Activated CD8-positive, alpha-beta T cell treated with anti-CD3 and anti-CD28 coated beads for 36 hours (primary cell): Measurements from ENCODE around the gene TBX4. TPM values are rescaled to one million over a fixed set of nuclear protein-coding genes. Genes with fewer than 3 reads are reported as not detected.

Source experiments
- ATAC-seq: fragments of 200-7000 bp; cut with Tn5 transposase; one replicate; pipeline ENCODE4 v1.10.0; 2021; ENCODE audit warnings: mild to moderate bottlenecking, moderate library complexity
- CTCF ChIA-PET: fragments of 350-600 bp; sonication (Branson Sonifier 250); formaldehyde crosslinking; loops from one replicate; lab custom pipeline; 2021; ENCODE audit warnings: antibody characterized with exemption; lab: Charles Lee
- POLR2A ChIA-PET: fragments of 350-600 bp; sonication (Branson Sonifier 250); formaldehyde crosslinking; loops from one replicate; lab custom pipeline; 2021; ENCODE audit warnings: antibody characterized with exemption; lab: Charles Lee
- DNase-seq: peaks from one replicate; pipeline ENCODE4 v3.0.0-alpha.2; 2020
- H3K27ac Mint-ChIP-seq: one replicate; pipeline ENCODE4 v1.8.0; 2021; ENCODE audit warnings: mild to moderate bottlenecking, mixed read lengths
- H3K27me3 Mint-ChIP-seq: one replicate; pipeline ENCODE4 v1.8.0; 2021; ENCODE audit warnings: mixed read lengths
- H3K36me3 Mint-ChIP-seq: one replicate; pipeline ENCODE4 v1.8.0; 2021; ENCODE audit warnings: low read depth, mixed read lengths
- H3K4me1 Mint-ChIP-seq: one replicate; pipeline ENCODE4 v1.8.0; 2021; ENCODE audit warnings: low read depth, mixed read lengths
- H3K4me3 Mint-ChIP-seq: one replicate; pipeline ENCODE4 v1.8.0; 2021; ENCODE audit warnings: mild to moderate bottlenecking, moderate library complexity, mixed read lengths
- H3K9me3 Mint-ChIP-seq: one replicate; pipeline ENCODE4 v1.8.0; 2021; ENCODE audit warnings: mixed read lengths
- CTCF ChIP-seq: fragments of 200-600 bp; IDR thresholded peaks from one replicate; pipeline ENCODE4 v1.8.0; 2022; ENCODE audit warnings: antibody characterized with exemption, mild to moderate bottlenecking
- intact Hi-C: fragments of 100-400 bp; cut with micrococcal nuclease; formaldehyde crosslinking; loops from one replicate; pipeline ENCODE4 v1.10.0; 2022
- total RNA-seq, 2 experiments: library from RNA; stranded (reverse); gene quantifications; one replicate each; pipeline ENCODE4 v1.2.3, GENCODE V29; 2021

Gene TBX4
- total RNA-seq, 2 experiments from 2014 or later: not detected

GRCh38 chr17:61478790-61479492 lies 26.7 kb downstream of the TBX4 start:
- H3K9me3 Mint-ChIP-seq: no peaks in the 10 kb centered on the region

GRCh38 chr17:61479493-61480413 lies 27.5 kb downstream of the TBX4 start:
- Mint-ChIP-seq H3K27me3 (peaks cover 7% of the 10 kb centered on the region), H3K4me3 (no peak overlapping the region), H3K27ac (no peak overlapping the region), H3K36me3 (no peaks in the 10 kb centered on the region), H3K4me1 (no peaks in the 10 kb centered on the region), H3K9me3 (no peaks in the 10 kb centered on the region)
- TF ChIP-seq CTCF: no peak
- ChIA-PET POLR2A (no interaction called here), CTCF (no interaction called here)
- DNase-seq: no peak
- no peak for ATAC-seq
- intact Hi-C loops: no loop called here

More at GRCh38 chr17:61478790-61479492, 26.7 kb downstream of the TBX4 start:
- H3K4me3 Mint-ChIP-seq: no peak overlapping the region
- no peak overlapping the region for H3K27ac Mint-ChIP-seq
- H3K36me3 Mint-ChIP-seq: no peaks in the 10 kb centered on the region
- POLR2A ChIA-PET: no interaction called here
- TF ChIP-seq CTCF: no peak
- DNase-seq (no peak), ATAC-seq (no peak)
- intact Hi-C loops: no loop called here
- no peaks in the 10 kb centered on the region for H3K4me1 Mint-ChIP-seq
- H3K27me3 Mint-ChIP-seq: peaks cover 7% of the 10 kb centered on the region
- CTCF ChIA-PET: no interaction called here

- ChIA-PET POLR2A (no interaction called here), CTCF (no interaction called here)
- Mint-ChIP-seq H3K4me1 (no peaks in the 10 kb centered on the region), H3K9me3 (no peaks in the 10 kb centered on the region), H3K27me3 (peaks cover 3% of the 10 kb centered on the region), H3K36me3 (no peaks in the 10 kb centered on the region), H3K4me3 (no peak overlapping the region), H3K27ac (no peak overlapping the region)
- no peak for DNase-seq
- TF ChIP-seq CTCF: no peak
- intact Hi-C loops: no loop called here
- no peak for ATAC-seq
Observed at GRCh38 chr17:61480414-61480807, 28.2 kb downstream of the TBX4 start.

GRCh38 chr17:61481421-61481820 lies 29.2 kb downstream of the TBX4 start:
- intact Hi-C loops: no loop called here
- ChIA-PET CTCF (no interaction called here), POLR2A (no interaction called here)
- Mint-ChIP-seq H3K4me1 (no peaks in the 10 kb centered on the region), H3K27me3 (no peaks in the 10 kb centered on the region), H3K36me3 (no peaks in the 10 kb centered on the region), H3K9me3 (no peaks in the 10 kb centered on the region), H3K4me3 (no peak overlapping the region), H3K27ac (no peak overlapping the region)
- ATAC-seq (no peak), DNase-seq (no peak)
- no peak for TF ChIP-seq CTCF

- H3K4me3 Mint-ChIP-seq: no peak overlapping the region
- POLR2A ChIA-PET: no interaction called here
- no peak for TF ChIP-seq CTCF
Observed at GRCh38 chr17:61482467-61482866, 30.2 kb downstream of the TBX4 start.

More at GRCh38 chr17:61482467-61482866, 30.2 kb downstream of the TBX4 start:
- H3K36me3 Mint-ChIP-seq: no peaks in the 10 kb centered on the region
- no peaks in the 10 kb centered on the region for H3K4me1 Mint-ChIP-seq
- no peak overlapping the region for H3K27ac Mint-ChIP-seq
- intact Hi-C loops: no loop called here
- ATAC-seq (no peak), DNase-seq (no peak)
- no peaks in the 10 kb centered on the region for H3K27me3 Mint-ChIP-seq
- no peaks in the 10 kb centered on the region for H3K9me3 Mint-ChIP-seq
- CTCF ChIA-PET: interaction anchor here (3.0 kb wide), 1 partner anchor 69 kb away, joined by 14 read pairs; no protein-coding TSS in a partner anchor
